ENCODE data around the gene HOXD1. TPM values are rescaled to one million over a fixed set of nuclear protein-coding genes. Genes with fewer than 3 reads are reported as not detected.

Gene HOXD1
- total RNA-seq, 2 donors from 2014 or later, result 0.18 TPM

DNA sequence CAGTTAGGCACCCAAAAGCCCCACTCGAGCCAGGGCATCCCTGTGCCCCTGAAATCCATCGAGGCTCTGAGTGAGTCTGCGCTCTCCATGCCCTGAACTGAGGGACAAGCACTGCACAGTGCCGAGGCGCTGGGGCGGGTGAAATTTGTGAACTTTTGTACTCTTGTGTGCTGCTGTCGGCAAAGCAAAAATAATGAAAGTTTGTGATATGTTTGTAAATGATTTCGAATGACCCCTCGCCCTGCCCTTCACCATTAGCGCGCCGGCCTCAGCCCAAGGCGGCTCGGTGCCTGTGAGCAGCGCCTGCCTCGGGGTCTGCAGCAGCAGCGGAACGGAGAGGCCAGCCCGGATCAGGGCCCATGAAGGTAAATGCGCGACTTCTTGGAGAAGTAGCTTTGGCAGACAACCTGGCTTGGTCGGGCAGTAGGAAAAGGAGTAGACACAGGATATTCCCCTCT lies 39.0 kb upstream of the HOXD1 start:
- H3K27ac ChIP-seq (ENCODE audit: low read depth, low read length), result no peak overlapping the region
- no peaks in the 10 kb centered on the region for H3K4me1 ChIP-seq (ENCODE audit: control insufficient read depth, insufficient read depth, low read length)
- H3K36me3 ChIP-seq (ENCODE audit: control insufficient read depth, insufficient read depth, low read length), result no peaks in the 10 kb centered on the region
- H3K9me3 ChIP-seq (ENCODE audit: control insufficient read depth, low read length), result no peaks in the 10 kb centered on the region
- peak; percentile 61 for DNase-seq
- Mint-ChIP-seq H3K9me3 (no peaks in the 10 kb centered on the region), H3K4me3 (no peak overlapping the region), H3K27me3 (ENCODE audit: insufficient read depth) (peaks cover 100% of the 10 kb centered on the region), H3K4me1 (peaks cover 8% of the 10 kb centered on the region), H3K27ac (no peak overlapping the region), H3K36me3 (ENCODE audit: low read depth) (no peaks in the 10 kb centered on the region)
- 9 to 12% methylated on average over 15 to 22 of the region's 22 CpGs for WGBS, 2 experiments (ENCODE audit: insufficient coverage in 1 of 2, insufficient read length in 1 of 2)
- TF ChIP-seq, protein P1, sequence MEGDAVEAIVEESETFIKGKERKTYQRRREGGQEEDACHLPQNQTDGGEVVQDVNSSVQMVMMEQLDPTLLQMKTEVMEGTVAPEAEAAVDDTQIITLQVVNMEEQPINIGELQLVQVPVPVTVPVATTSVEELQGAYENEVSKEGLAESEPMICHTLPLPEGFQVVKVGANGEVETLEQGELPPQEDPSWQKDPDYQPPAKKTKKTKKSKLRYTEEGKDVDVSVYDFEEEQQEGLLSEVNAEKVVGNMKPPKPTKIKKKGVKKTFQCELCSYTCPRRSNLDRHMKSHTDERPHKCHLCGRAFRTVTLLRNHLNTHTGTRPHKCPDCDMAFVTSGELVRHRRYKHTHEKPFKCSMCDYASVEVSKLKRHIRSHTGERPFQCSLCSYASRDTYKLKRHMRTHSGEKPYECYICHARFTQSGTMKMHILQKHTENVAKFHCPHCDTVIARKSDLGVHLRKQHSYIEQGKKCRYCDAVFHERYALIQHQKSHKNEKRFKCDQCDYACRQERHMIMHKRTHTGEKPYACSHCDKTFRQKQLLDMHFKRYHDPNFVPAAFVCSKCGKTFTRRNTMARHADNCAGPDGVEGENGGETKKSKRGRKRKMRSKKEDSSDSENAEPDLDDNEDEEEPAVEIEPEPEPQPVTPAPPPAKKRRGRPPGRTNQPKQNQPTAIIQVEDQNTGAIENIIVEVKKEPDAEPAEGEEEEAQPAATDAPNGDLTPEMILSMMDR (conservative IDR thresholded peaks at IDR 0.05), result no peak
- H3K9ac ChIP-seq (ENCODE audit: extremely low read depth, low read length, poor library complexity, severe bottlenecking), result no peak overlapping the region
- no peak overlapping the region for H3K4me3 ChIP-seq (ENCODE audit: low read length)
- peaks cover 100% of the 10 kb centered on the region for H3K27me3 ChIP-seq (ENCODE audit: control insufficient read depth, insufficient read depth, low read length, poor library complexity, severe bottlenecking)

GRCh38 chr2:176149939-176150583 lies 38.4 kb upstream of the HOXD1 start:
- Histone ChIP-seq H3K27me3 (ENCODE audit: control insufficient read depth, insufficient read depth, low read length, poor library complexity, severe bottlenecking) (peaks cover 100% of the 10 kb centered on the region), H3K36me3 (ENCODE audit: control insufficient read depth, insufficient read depth, low read length) (no peaks in the 10 kb centered on the region), H3K4me3 (ENCODE audit: low read length) (no peak overlapping the region), H3K9me3 (ENCODE audit: control insufficient read depth, low read length) (no peaks in the 10 kb centered on the region), H3K27ac (ENCODE audit: low read depth, low read length) (no peak overlapping the region), H3K4me1 (ENCODE audit: control insufficient read depth, insufficient read depth, low read length) (no peaks in the 10 kb centered on the region), H3K9ac (ENCODE audit: extremely low read depth, low read length, poor library complexity, severe bottlenecking) (no peak overlapping the region)
- Mint-ChIP-seq H3K27ac (no peak overlapping the region), H3K4me3 (no peak overlapping the region), H3K27me3 (ENCODE audit: insufficient read depth) (peaks cover 100% of the 10 kb centered on the region), H3K36me3 (ENCODE audit: low read depth) (no peaks in the 10 kb centered on the region), H3K4me1 (peaks cover 8% of the 10 kb centered on the region), H3K9me3 (no peaks in the 10 kb centered on the region)
- DNase-seq, result no peak
- WGBS, 2 experiments (ENCODE audit: insufficient coverage in 1 of 2, insufficient read length in 1 of 2), result 11 to 14% methylated on average over 21 to 23 of the region's 24 CpGs
- TF ChIP-seq, protein P1 (conservative IDR thresholded peaks at IDR 0.05), result no peak

DNA sequence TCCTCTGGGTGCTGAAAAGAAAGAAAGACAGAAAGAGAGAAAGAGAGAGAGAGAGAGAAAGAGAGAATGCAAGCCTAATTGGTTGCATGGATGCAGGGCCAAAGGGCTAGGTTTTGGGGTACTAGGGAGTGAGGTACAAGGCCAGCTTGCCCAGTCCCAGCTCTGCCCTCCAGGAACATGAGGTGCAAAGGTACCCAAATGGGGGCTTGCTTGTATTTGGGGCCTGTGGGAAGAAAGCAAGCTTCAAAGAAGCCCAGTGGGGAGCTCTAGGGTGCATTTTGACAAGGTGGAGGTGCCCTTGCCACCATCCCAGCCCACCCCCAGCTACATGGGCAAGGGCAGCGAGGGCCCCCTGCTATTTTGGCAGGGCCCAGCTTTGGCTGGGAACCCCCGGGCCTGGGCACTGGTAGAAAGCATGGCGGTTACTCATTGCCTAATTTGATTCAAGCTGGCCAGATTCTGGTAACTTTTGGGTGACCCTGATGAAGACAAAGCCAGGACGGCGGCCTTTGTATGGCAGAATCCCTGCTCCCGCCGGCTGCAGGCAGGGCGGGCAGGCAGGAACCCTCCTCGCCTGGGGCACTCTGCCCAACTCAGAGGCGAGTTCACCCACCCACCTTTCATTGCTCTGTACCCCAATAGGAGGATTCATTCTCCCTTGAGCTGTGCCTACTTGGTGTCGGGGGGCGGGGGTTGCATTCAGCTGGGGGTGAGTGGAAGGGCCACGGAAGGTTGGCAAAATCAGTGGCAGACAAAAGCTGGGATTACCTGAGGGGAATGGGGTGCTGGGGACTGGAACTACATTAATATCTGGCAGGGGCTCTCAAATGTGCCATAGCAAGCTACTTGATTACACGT lies 37.7 kb upstream of the HOXD1 start:
- peaks cover 100% of the 10 kb centered on the region for H3K27me3 Mint-ChIP-seq (ENCODE audit: insufficient read depth)
- no peak overlapping the region for H3K27ac Mint-ChIP-seq
- TF ChIP-seq, protein P1 (conservative IDR thresholded peaks at IDR 0.05), result no peak
- Histone ChIP-seq H3K36me3 (ENCODE audit: control insufficient read depth, insufficient read depth, low read length) (no peaks in the 10 kb centered on the region), H3K4me3 (ENCODE audit: low read length) (peak overlapping the region; percentile 53), H3K27ac (ENCODE audit: low read depth, low read length) (no peak overlapping the region), H3K9ac (ENCODE audit: extremely low read depth, low read length, poor library complexity, severe bottlenecking) (no peak overlapping the region), H3K9me3 (ENCODE audit: control insufficient read depth, low read length) (no peaks in the 10 kb centered on the region), H3K4me1 (ENCODE audit: control insufficient read depth, insufficient read depth, low read length) (no peaks in the 10 kb centered on the region), H3K27me3 (ENCODE audit: control insufficient read depth, insufficient read depth, low read length, poor library complexity, severe bottlenecking) (peaks cover 100% of the 10 kb centered on the region)
- H3K36me3 Mint-ChIP-seq (ENCODE audit: low read depth), result no peaks in the 10 kb centered on the region
- peaks cover 8% of the 10 kb centered on the region for H3K4me1 Mint-ChIP-seq
- no peaks in the 10 kb centered on the region for H3K9me3 Mint-ChIP-seq
- peak overlapping the region; percentile 38 for H3K4me3 Mint-ChIP-seq
- DNase-seq, result no peak
- 0 to 21% methylated on average over 1 to 14 of the region's 14 CpGs for WGBS, 2 experiments (ENCODE audit: insufficient coverage in 1 of 2, insufficient read length in 1 of 2)
